ENCODE results near the gene SIDT1.

SIDT1 gene

DNA sequence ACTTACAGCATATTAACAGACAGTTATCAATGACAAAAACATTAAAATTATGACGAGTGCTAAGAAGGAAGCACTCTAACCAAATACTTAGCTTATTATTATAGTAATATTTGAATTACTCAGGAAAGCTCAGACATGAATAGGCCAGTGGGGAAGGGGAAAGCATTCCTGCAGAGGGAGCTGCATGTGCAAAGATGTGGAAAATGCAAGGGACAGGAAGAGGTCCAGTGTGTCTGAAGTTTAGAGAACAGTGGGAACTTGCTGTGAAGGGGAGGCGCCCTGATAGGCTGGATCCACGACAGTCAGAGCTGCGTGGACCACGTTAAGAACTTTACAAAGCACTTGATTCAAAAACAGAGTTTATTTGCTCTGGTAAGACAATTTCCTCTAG lies 16.2 kb upstream of the SIDT1 start:
- no peak for DNase-seq (ENCODE audit: insufficient read length)
- FAIRE-seq = peak; percentile 42

DNA sequence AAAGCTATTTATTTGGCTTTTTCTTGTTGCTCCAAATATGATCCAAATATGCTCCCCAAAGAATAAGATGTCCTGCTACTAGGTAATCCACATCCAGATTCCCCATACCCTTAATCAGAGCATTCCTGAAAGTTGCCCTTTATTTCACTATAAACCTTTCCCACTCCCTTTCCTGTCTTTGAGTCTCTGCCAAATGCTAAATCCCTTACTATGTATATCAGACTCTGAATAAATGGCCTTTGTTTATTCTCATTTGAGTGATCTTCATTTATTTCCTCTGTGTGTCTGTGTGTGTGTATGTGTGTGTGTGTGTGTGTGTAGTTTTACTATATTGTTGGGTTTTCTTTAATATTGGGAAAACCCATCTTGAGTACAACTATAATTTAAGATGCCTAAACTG lies 10.4 kb upstream of the SIDT1 start:
- FAIRE-seq (no peak), DNase-seq (ENCODE audit: insufficient read length) (no peak)
- no peak for TF ChIP-seq POLR2A (IDR thresholded peaks at IDR 0.05; ENCODE audit: low read depth, low read length)
- TF ChIP-seq TAF1 (IDR thresholded peaks at IDR 0.05; ENCODE audit: borderline replicate concordance, low read depth, low read length) = no peak
- no peak for TF ChIP-seq POLR2AphosphoS5 (IDR thresholded peaks at IDR 0.05; ENCODE audit: low read depth, low read length)

More for the DNA sequence above, 16.2 kb upstream of the SIDT1 start:
- TF ChIP-seq POLR2AphosphoS5 (IDR thresholded peaks at IDR 0.05; ENCODE audit: low read depth, low read length) (no peak), POLR2A (IDR thresholded peaks at IDR 0.05; ENCODE audit: low read depth, low read length) (no peak), TAF1 (IDR thresholded peaks at IDR 0.05; ENCODE audit: borderline replicate concordance, low read depth, low read length) (no peak)

DNA sequence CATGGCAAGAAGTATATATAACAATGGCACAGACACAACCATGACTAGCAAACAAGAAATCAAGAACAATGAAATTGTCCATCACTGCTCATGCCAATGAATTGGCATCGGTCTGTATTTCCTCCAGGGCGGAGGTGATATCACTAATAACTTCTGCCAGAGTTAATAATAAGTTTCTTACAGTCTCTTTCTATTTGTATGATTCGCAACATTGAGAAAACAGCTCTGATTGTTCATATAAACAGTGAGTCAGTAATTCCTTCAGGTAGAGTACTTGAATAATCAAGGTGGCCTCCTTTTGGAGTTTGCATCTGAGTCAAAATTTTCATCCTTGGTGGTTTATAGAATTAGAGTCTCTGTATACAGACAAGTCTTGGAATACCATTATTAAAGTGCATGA lies 9.1 kb upstream of the SIDT1 start:
- no peak for DNase-seq (ENCODE audit: insufficient read length)
- no peak for FAIRE-seq
- TF ChIP-seq POLR2A (IDR thresholded peaks at IDR 0.05; ENCODE audit: low read depth, low read length) (no peak), POLR2AphosphoS5 (IDR thresholded peaks at IDR 0.05; ENCODE audit: low read depth, low read length) (no peak), TAF1 (IDR thresholded peaks at IDR 0.05; ENCODE audit: borderline replicate concordance, low read depth, low read length) (no peak)

DNA sequence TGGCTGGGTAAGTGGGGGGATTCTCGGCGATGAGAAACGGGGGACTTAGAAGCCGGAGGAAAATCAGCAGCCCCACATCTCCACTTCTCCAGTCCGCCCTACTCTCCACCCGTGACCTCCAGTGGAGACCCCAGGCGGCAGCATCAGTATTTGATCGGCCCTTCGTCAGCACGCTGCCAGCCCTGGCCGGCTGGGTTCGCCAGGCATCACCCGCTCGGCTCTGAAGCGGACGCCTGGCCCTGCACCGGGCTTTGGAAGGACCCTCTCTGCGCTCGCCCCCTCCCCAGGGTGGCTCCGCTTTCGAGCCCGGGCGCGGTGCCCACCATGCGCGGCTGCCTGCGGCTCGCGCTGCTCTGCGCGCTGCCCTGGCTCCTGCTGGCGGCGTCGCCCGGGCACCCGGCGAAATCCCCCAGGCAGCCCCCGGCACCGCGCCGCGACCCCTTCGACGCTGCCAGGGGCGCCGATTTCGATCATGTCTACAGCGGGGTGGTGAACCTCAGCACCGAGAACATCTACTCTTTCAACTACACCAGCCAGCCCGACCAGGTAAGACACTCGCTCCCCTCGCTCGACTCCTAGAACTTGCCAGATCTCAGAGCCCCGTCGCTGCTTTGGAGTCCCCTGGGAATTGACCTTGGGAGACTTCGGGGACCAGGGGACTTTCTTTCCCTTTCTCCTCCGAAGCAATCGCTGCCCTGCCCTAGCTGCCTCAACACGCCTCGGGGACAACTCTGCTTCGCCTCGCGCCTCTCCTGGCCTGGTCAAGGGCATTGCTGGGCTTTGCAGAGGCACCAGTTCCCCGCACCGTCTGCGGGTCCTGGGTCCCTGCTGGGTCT lies 561 bp downstream of the SIDT1 start:
- FAIRE-seq (no peak), DNase-seq (ENCODE audit: insufficient read length) (no peak)
- TF ChIP-seq POLR2AphosphoS5 (IDR thresholded peaks at IDR 0.05; ENCODE audit: low read depth, low read length) = no peak
- no peak; the same call in 1 of the 2 replicates for TF ChIP-seq TAF1 (IDR thresholded peaks at IDR 0.05; ENCODE audit: borderline replicate concordance, low read depth, low read length)
- TF ChIP-seq POLR2A (IDR thresholded peaks at IDR 0.05; ENCODE audit: low read depth, low read length) = no peak

DNA sequence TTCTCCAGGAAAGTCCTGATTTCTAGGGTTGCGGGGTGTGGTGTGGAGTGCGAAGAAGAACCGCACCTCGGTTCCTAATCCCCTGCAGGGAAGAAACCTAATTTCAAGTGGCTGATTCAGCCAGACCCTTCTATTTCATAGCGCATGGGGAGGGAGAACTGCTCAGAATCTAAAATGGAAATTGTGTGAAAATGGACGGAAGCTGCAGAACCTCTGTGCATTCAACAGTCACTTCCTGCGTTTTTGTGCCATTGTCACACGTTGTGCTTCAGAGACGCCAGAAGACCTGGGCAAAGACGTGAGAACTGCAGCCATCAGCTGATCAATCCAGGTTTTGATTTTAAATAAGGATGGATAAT lies 1.2 kb downstream of the SIDT1 start:
- peak; percentile 91 for FAIRE-seq
- no peak for TF ChIP-seq POLR2AphosphoS5 (IDR thresholded peaks at IDR 0.05; ENCODE audit: low read depth, low read length)
- TF ChIP-seq POLR2A (IDR thresholded peaks at IDR 0.05; ENCODE audit: low read depth, low read length) = peak; percentile 55
- 0 out of 2 replicates have a peak, but pooled peaks have one; percentile 14 for TF ChIP-seq TAF1 (IDR thresholded peaks at IDR 0.05; ENCODE audit: borderline replicate concordance, low read depth, low read length)

DNA sequence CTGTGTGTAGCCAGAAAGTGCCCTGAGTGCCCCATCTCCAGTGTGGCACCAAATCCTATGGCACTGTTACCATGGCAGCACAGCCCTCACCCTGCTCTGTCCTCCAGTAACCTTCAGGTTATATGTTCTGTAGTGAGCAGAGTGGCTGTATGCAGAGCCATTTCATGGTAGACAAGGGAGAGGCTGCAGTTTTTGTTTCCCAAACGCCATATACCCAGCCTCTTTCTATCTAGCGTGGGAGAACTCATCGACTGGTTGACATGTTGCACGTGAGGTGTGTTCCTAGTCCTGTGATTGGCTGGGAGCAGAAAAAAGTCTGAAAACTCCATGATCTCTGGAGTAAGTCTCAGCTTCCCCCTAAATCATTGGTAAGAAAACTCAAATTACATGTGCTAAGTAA lies 2.0 kb downstream of the SIDT1 start:
- DNase-seq (ENCODE audit: insufficient read length) (no peak), FAIRE-seq (peak; percentile 84)
- TF ChIP-seq TAF1 (IDR thresholded peaks at IDR 0.05; ENCODE audit: borderline replicate concordance, low read depth, low read length) (no peak), POLR2AphosphoS5 (IDR thresholded peaks at IDR 0.05; ENCODE audit: low read depth, low read length) (no peak), POLR2A (IDR thresholded peaks at IDR 0.05; ENCODE audit: low read depth, low read length) (no peak)

More for the DNA sequence above, 1.2 kb downstream of the SIDT1 start:
- no peak for DNase-seq (ENCODE audit: insufficient read length)

DNA sequence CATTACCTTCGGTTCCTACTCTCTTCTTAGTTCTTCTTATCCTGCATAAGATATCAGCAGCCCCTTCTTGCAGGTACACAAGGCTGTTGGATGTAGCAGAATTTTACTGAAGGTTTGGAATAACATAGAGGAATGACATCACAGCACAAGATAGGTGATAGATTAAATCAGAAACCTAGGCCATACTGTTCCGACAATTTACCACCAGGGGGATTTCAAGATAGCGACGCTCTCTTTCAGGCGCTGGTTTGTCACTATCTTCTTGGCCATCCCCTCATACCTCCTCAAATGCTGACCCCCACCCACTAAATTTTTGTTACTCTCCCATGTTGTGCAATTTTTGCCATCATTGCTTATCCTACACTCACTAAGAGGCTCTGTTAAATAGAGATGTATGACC lies 3.5 kb downstream of the SIDT1 start:
- no peak for DNase-seq (ENCODE audit: insufficient read length)
- no peak for FAIRE-seq
- no peak for TF ChIP-seq POLR2A (IDR thresholded peaks at IDR 0.05; ENCODE audit: low read depth, low read length)
- TF ChIP-seq POLR2AphosphoS5 (IDR thresholded peaks at IDR 0.05; ENCODE audit: low read depth, low read length) = no peak
- TF ChIP-seq TAF1 (IDR thresholded peaks at IDR 0.05; ENCODE audit: borderline replicate concordance, low read depth, low read length) = no peak

DNA sequence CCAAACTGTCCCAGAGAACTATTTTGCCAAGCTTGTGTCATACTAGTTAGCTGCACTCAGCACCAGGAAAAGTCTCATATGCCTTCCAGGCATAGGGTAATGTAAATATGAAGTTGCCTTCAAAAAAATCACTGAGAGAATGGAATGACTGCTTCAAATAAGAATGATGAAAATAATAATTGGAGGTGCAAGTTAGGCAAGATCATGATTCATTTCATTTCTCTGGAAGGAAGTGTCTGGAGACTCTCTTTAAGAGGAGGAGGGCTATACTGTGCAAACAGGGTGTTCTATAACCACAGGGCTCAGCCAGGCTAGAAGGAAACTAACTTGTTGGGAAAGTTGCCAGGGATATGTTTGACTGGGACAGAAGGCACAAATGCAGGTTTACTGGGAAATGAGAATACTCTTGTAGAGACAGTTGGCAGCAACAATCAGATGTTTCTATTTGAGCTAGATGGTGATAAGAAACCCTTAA lies 4.3 kb downstream of the SIDT1 start:
- DNase-seq (ENCODE audit: insufficient read length) (no peak), FAIRE-seq (peak; percentile 92)
- no peak for TF ChIP-seq POLR2A (IDR thresholded peaks at IDR 0.05; ENCODE audit: low read depth, low read length)
- no peak for TF ChIP-seq TAF1 (IDR thresholded peaks at IDR 0.05; ENCODE audit: borderline replicate concordance, low read depth, low read length)
- TF ChIP-seq POLR2AphosphoS5 (IDR thresholded peaks at IDR 0.05; ENCODE audit: low read depth, low read length) = no peak

DNA sequence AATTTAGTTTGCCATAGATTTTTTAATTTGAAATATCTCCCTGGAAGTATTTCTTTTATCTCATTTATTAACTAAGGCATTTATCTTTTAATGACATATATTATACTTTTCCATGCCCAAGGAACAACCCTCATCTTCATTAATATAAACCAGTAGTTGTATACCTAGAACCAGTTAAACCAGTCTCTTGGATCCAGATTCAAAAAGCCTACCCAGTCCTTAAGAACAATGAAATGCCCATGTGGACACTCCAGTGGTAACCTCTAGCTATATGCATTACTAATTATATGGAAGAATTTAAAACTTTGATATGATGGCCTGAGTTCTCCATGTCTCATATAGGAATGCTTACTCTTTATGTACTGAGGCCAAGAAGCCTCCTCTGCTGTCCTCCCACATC lies 4.8 kb downstream of the SIDT1 start:
- TF ChIP-seq POLR2AphosphoS5 (IDR thresholded peaks at IDR 0.05; ENCODE audit: low read depth, low read length) (no peak), TAF1 (IDR thresholded peaks at IDR 0.05; ENCODE audit: borderline replicate concordance, low read depth, low read length) (no peak), POLR2A (IDR thresholded peaks at IDR 0.05; ENCODE audit: low read depth, low read length) (no peak)
- DNase-seq (ENCODE audit: insufficient read length) = no peak
- FAIRE-seq = no peak

DNA sequence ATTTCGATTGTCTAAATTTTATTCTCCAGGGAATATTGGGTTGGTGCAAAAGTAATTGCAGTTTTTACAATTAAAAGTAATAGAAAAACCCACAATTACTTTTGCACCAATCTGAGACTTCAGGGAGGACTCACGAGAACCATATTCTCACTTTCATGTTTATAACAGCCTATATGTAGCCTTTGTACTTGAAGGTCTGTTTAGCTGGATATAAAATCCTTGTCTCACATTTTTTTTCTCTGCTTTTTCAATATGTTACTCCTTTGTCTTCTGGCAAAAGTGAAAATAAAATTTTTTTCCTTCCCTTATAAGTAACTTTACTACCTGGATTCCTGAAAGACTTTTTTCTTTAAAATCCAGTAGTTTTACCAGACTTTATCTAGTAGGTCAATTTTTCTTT lies 9.2 kb downstream of the SIDT1 start:
- DNase-seq (ENCODE audit: insufficient read length) (no peak), FAIRE-seq (no peak)
- no peak for TF ChIP-seq TAF1 (IDR thresholded peaks at IDR 0.05; ENCODE audit: borderline replicate concordance, low read depth, low read length)
- TF ChIP-seq POLR2AphosphoS5 (IDR thresholded peaks at IDR 0.05; ENCODE audit: low read depth, low read length) = no peak
- no peak for TF ChIP-seq POLR2A (IDR thresholded peaks at IDR 0.05; ENCODE audit: low read depth, low read length)

DNA sequence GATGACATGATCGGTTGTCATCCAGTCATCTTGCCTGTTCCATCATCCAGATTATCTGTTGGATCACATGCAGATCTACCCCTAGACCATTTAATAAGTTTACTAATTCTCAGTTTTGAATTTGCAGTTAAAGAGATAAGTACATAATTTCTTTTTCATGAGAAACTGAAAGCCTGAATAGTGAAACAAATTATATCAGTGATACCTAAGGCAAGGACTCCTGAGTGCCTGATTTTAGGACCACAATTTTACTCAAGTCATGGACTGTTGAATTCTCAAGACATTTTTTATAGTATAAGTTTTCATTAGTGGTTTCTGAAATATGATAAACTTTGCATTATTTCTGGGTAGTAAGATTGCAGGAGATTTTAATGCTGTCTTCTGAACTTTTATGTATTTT lies 13.2 kb downstream of the SIDT1 start:
- FAIRE-seq = peak; percentile 73
- no peak for DNase-seq (ENCODE audit: insufficient read length)
- TF ChIP-seq TAF1 (IDR thresholded peaks at IDR 0.05; ENCODE audit: borderline replicate concordance, low read depth, low read length) (no peak), POLR2AphosphoS5 (IDR thresholded peaks at IDR 0.05; ENCODE audit: low read depth, low read length) (no peak), POLR2A (IDR thresholded peaks at IDR 0.05; ENCODE audit: low read depth, low read length) (no peak)

DNA sequence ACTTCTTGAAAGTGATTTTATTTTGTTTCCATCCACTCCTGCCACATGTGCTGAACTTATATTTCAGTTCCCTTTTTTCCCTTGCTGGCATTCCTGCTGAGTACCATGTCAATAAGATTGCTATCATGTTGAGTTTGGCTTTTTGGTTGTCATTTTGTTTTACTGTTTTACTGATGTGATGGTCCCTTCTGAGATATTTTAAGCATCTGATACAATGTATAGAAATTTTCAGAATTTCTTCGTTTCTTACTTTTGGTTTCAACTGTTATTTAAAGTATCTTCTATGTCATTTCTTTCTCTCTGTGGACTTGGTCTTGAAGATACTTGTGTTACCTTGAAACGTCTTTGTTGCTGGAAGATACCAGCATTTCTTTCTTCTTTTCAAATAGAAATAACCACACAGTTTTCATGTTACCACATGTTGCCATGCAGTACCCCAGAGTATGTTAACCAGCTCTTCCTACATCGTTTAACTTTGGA lies 14.1 kb downstream of the SIDT1 start:
- TF ChIP-seq POLR2A (IDR thresholded peaks at IDR 0.05; ENCODE audit: low read depth, low read length) (no peak), POLR2AphosphoS5 (IDR thresholded peaks at IDR 0.05; ENCODE audit: low read depth, low read length) (no peak), TAF1 (IDR thresholded peaks at IDR 0.05; ENCODE audit: borderline replicate concordance, low read depth, low read length) (no peak)
- no peak for DNase-seq (ENCODE audit: insufficient read length)
- FAIRE-seq = peak; percentile 86
